ENCODE results near the gene ATOX1. TPM values are rescaled to one million over a fixed set of nuclear protein-coding genes. Genes with fewer than 3 reads are reported as not detected.

ATOX1 gene
- total and polyA plus RNA-seq, 2 experiments from 2014 or later = 118 to 134 TPM

GRCh38 chr5:151695464-151695863, 63.0 kb downstream of the ATOX1 start (continued):
- TF ChIP-seq ETS1 (IDR thresholded peaks at IDR 0.05) = no peak
- TF ChIP-seq EZH2phosphoT487 (IDR thresholded peaks at IDR 0.05; ENCODE audit: unreplicated experiment) = no peak

GRCh38 chr5:151694035-151694485, 64.4 kb downstream of the ATOX1 start:
- Mint-ChIP-seq H3K9me3 (no peaks in the 10 kb centered on the region), H3K36me3 (ENCODE audit: low read depth) (no peaks in the 10 kb centered on the region), H3K4me3 (no peak overlapping the region), H3K27ac (no peak overlapping the region), H3K4me1 (peaks cover 19% of the 10 kb centered on the region), H3K27me3 (ENCODE audit: insufficient read depth, low read depth, poor library complexity) (no peaks in the 10 kb centered on the region)
- H3K4me2 ChIP-seq = no peak overlapping the region
- H3K36me3 ChIP-seq (ENCODE audit: insufficient read depth) = no peaks in the 10 kb centered on the region
- H3K4me1 ChIP-seq (ENCODE audit: insufficient read depth) = peaks cover 18% of the 10 kb centered on the region
- peaks cover 10% of the 10 kb centered on the region; the same call in 1 of the 2 replicates for H3K9me2 ChIP-seq (ENCODE audit: insufficient read depth)
- H3K4me3 ChIP-seq = no peak overlapping the region
- no peak for ATAC-seq
- H3F3A ChIP-seq (replicated peaks; ENCODE audit: low read depth) = no peaks in the 10 kb centered on the region
- H3K27ac ChIP-seq (ENCODE audit: low read depth) = no peak overlapping the region
- H2AFZ ChIP-seq = 0 out of 2 replicates have a peak overlapping the region, but pooled peaks have one; percentile 32
- DNase-seq (ENCODE audit: low spot score) = no peak
- H4K20me1 ChIP-seq (replicated peaks; ENCODE audit: insufficient read depth) = no peaks in the 10 kb centered on the region
- H3K79me2 ChIP-seq (replicated peaks; ENCODE audit: insufficient read depth) = no peaks in the 10 kb centered on the region
- H3K27me3 ChIP-seq (ENCODE audit: insufficient read depth) = no peaks in the 10 kb centered on the region
- no peak for TF ChIP-seq REST (IDR thresholded peaks at IDR 0.05; ENCODE audit: unreplicated experiment)
- no peak for TF ChIP-seq ETS1 (IDR thresholded peaks at IDR 0.05)
- TF ChIP-seq EZH2phosphoT487 (IDR thresholded peaks at IDR 0.05; ENCODE audit: unreplicated experiment) = no peak
- TF ChIP-seq JUNB (IDR thresholded peaks at IDR 0.05; ENCODE audit: unreplicated experiment) = no peak
- no peak for TF ChIP-seq CREB1 (CRISPR knock-in tag; IDR thresholded peaks at IDR 0.05; ENCODE audit: low read depth)
- no peak for TF ChIP-seq CTCF (conservative IDR thresholded peaks at IDR 0.05; ENCODE audit: low read depth in 2 of 2)
- TF ChIP-seq ZNF114 (CRISPR knock-in tag; IDR thresholded peaks at IDR 0.05) = no peak
- TF ChIP-seq NANOG (IDR thresholded peaks at IDR 0.05; ENCODE audit: borderline replicate concordance) = no peak
- no peak for TF ChIP-seq ZNF331 (CRISPR knock-in tag; IDR thresholded peaks at IDR 0.05; ENCODE audit: low read depth)
- TF ChIP-seq POLR2AphosphoS5 (IDR thresholded peaks at IDR 0.05; ENCODE audit: low read depth) = no peak
- TF ChIP-seq ZNF462 (CRISPR knock-in tag; IDR thresholded peaks at IDR 0.05) = no peak
- no peak for TF ChIP-seq STAT1 (IDR thresholded peaks at IDR 0.05; ENCODE audit: unreplicated experiment)

Measured in GM23338 (cell line).